H1 (cell line): Measurements from ENCODE around the gene LPGAT1. TPM values are rescaled to one million over a fixed set of nuclear protein-coding genes. Genes with fewer than 3 reads are reported as not detected.

Experiments
- CTCF ChIP-seq, 3 experiments: IDR thresholded peaks; 1 replicate in 2 of 3; 2 replicates in 1 of 3; pipeline versions ENCODE4 v1.5.1 to v1.6.1; 2011; ENCODE audit warnings: low read length in 3 of 3, mild to moderate bottlenecking in 3 of 3, inconsistent platforms in 2 of 3, low read depth in 1 of 3, moderate library complexity in 1 of 3; ENCODE audit not compliant: insufficient read depth in 1 of 3; ENCODE audit errors: control extremely low read depth in 1 of 3
- KDM1A ChIP-seq: fragments of 200-600, 300-600 bp; sonication (generic); IDR thresholded peaks from 2 replicates; pipeline ENCODE4 v1.7.1; 2016; ENCODE audit warnings: mild to moderate bottlenecking, low read length, borderline replicate concordance
- SAP30 ChIP-seq: fragments of 300-600 bp; sonication (generic); IDR thresholded peaks from 2 replicates; pipeline ENCODE4 v1.7.1; 2012; ENCODE audit warnings: low read length, moderate library complexity, mild to moderate bottlenecking, inconsistent platforms; ENCODE audit not compliant: insufficient read depth, insufficient replicate concordance
- SP4 ChIP-seq: IDR thresholded peaks from 2 replicates; pipeline ENCODE4 v1.6.1; 2012; ENCODE audit warnings: low read length, inconsistent platforms
- TAF7 ChIP-seq: optimal IDR thresholded peaks from 2 replicates; pipeline ENCODE3; 2011; ENCODE audit warnings: low read depth, mild to moderate bottlenecking, inconsistent platforms, low read length, moderate library complexity, borderline replicate concordance
- TCF12 ChIP-seq: IDR thresholded peaks from 2 replicates; pipeline ENCODE4 v1.6.1; 2011; ENCODE audit warnings: low read depth, mild to moderate bottlenecking, low read length
- polyA plus RNA-seq, 7 experiments: library from polyadenylated mRNA; depleted of rRNA in 3 of 7; stranded (reverse) in 5 of 7; unstranded in 2 of 7; fragments of >200 nt in 5 of 7; fragments of 200-250 nt in 2 of 7; gene quantifications; 1 replicate in 5 of 7; 2 replicates in 1 of 7; 4 replicates in 1 of 7; pipeline versions ENCODE4 v1.2.1 to v1.2.3, GENCODE V29; 2011 to 2013; ENCODE audit warnings: missing spikeins in 2 of 7, mixed read lengths in 2 of 7
- total RNA-seq: library from RNA; stranded (reverse); fragmentation: NEBNext Ultra II Directional; extraction: Animal tissue kit (Norgen Biotek cat#: 25700); gene quantifications from 2 replicates; pipeline ENCODE4 v1.2.1, GENCODE V29; 2021

The LPGAT1 gene
- total and polyA plus RNA-seq, 2 of the 8 experiments (the other 6 are each of a cell fraction or from before 2014, with no cell fraction given), result 2.3 to 13.5 TPM

DNA sequence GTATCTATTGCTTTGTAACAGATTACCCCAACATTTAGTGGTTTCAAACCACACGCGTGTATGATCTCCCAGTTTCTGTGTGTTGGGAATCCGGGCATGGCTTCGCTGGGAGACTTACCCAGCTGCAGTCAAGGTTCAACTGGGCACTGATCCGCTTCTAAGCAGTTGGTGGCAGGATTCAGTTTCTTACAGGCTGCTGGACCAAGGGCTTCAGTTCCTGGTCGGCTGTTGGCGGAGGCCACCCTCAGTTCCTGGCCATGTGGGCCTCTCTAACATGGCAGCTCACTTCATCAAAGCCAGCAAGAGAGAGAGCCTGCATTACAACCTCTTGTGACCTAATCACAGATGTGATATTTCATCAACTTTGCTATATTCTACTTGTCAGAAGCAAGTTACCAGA is 101.3 kb downstream of the LPGAT1 start (continued):
- TF ChIP-seq CTCF (IDR thresholded peaks at IDR 0.05; ENCODE audit: control extremely low read depth in 1 of 3, insufficient read depth in 1 of 3, low read depth in 1 of 3, low read length in 3 of 3) (no peak), KDM1A (no peak), TAF7 (no peak), SAP30 (no peak), SP4 (no peak), TCF12 (no peak)
